H1 (cell line): Measurements from ENCODE around the gene ZFP57. TPM values are rescaled to one million over a fixed set of nuclear protein-coding genes. Genes with fewer than 3 reads are reported as not detected.

Experiments used
- BACH1 ChIP-seq: IDR thresholded peaks from 2 replicates; pipeline ENCODE4 v1.6.1; 2012; ENCODE audit warnings: low read length, improper control_type of control experiment
- CBX5 ChIP-seq: fragments of 300-800, 300-1000 bp; sonication (generic); IDR thresholded peaks from 2 replicates; pipeline ENCODE4 v1.7.1; 2016; ENCODE audit warnings: antibody characterized with exemption, low read length, low read depth
- CHD2 ChIP-seq: IDR thresholded peaks from 2 replicates; pipeline ENCODE4 v1.6.1; 2012; ENCODE audit warnings: low read length, improper control_type of control experiment
- CREB1 ChIP-seq: IDR thresholded peaks from 2 replicates; pipeline ENCODE4 v1.6.1; 2012; ENCODE audit warnings: inconsistent platforms
- HDAC6 ChIP-seq: IDR thresholded peaks from one replicate; pipeline ENCODE4 v1.7.1; 2012; ENCODE audit warnings: low read depth, mild to moderate bottlenecking, inconsistent platforms, low read length, moderate library complexity
- JUN ChIP-seq: IDR thresholded peaks from 2 replicates; pipeline ENCODE4 v1.6.1; 2011; ENCODE audit warnings: low read depth, mild to moderate bottlenecking, improper control_type of control experiment, low read length
- NRF1 ChIP-seq: IDR thresholded peaks from 2 replicates; pipeline ENCODE4 v1.6.1; 2011; ENCODE audit warnings: mild to moderate bottlenecking, low read depth, low read length, improper control_type of control experiment
- POLR2A ChIP-seq, 2 experiments: IDR thresholded peaks; 1 replicate in 1 of 2; 2 replicates in 1 of 2; pipeline ENCODE4 v1.6.1; 2011; ENCODE audit warnings: low read depth in 2 of 2, low read length in 2 of 2, mild to moderate bottlenecking in 2 of 2; ENCODE audit errors: control extremely low read depth in 1 of 2
- RAD21 ChIP-seq, 2 experiments: IDR thresholded peaks in 1 of 2; conservative IDR thresholded peaks in 1 of 2; 2 replicates each; pipeline ENCODE4 v1.6.1; 2011; ENCODE audit warnings: low read depth in 2 of 2, low read length in 2 of 2, improper control_type of control experiment in 1 of 2, inconsistent platforms in 1 of 2, mild to moderate bottlenecking in 1 of 2, moderate library complexity in 1 of 2
- RBBP5 ChIP-seq: IDR thresholded peaks from 2 replicates; pipeline ENCODE4 v1.7.1; 2012; ENCODE audit warnings: low read depth, mild to moderate bottlenecking, inconsistent platforms, low read length, moderate library complexity, borderline replicate concordance
- RFX5 ChIP-seq: IDR thresholded peaks from 2 replicates; pipeline ENCODE4 v1.6.1; 2011; ENCODE audit warnings: low read depth, low read length, improper control_type of control experiment, borderline replicate concordance
- SIX5 ChIP-seq: IDR thresholded peaks from 2 replicates; pipeline ENCODE4 v1.6.1; 2011; ENCODE audit warnings: mild to moderate bottlenecking, low read depth, low read length
- TCF12 ChIP-seq: IDR thresholded peaks from 2 replicates; pipeline ENCODE4 v1.6.1; 2011; ENCODE audit warnings: low read depth, mild to moderate bottlenecking, low read length
- ZNF274 ChIP-seq: IDR thresholded peaks from 2 replicates; pipeline ENCODE4 v1.7.0; 2012; ENCODE audit warnings: low read length, borderline replicate concordance; ENCODE audit errors: extremely low read depth
- polyA plus RNA-seq, 7 experiments: library from polyadenylated mRNA; depleted of rRNA in 3 of 7; stranded (reverse) in 5 of 7; unstranded in 2 of 7; fragments of >200 nt in 5 of 7; fragments of 200-250 nt in 2 of 7; gene quantifications; 1 replicate in 5 of 7; 2 replicates in 1 of 7; 4 replicates in 1 of 7; pipeline versions ENCODE4 v1.2.1 to v1.2.3, GENCODE V29; 2011 to 2013; ENCODE audit warnings: missing spikeins in 2 of 7, mixed read lengths in 2 of 7
- total RNA-seq: library from RNA; stranded (reverse); fragmentation: NEBNext Ultra II Directional; extraction: Animal tissue kit (Norgen Biotek cat#: 25700); gene quantifications from 2 replicates; pipeline ENCODE4 v1.2.1, GENCODE V29; 2021
- TF ChIP-seq, protein P1 (sequence below): IDR thresholded peaks from 2 replicates; pipeline ENCODE4 v1.6.1; 2012; ENCODE audit warnings: low read length, inconsistent platforms

Gene ZFP57
- total and polyA plus RNA-seq, 2 of the 8 experiments (the other 6 are each of a cell fraction or from before 2014, with no cell fraction given), result 0.85 to 1.2 TPM

DNA sequence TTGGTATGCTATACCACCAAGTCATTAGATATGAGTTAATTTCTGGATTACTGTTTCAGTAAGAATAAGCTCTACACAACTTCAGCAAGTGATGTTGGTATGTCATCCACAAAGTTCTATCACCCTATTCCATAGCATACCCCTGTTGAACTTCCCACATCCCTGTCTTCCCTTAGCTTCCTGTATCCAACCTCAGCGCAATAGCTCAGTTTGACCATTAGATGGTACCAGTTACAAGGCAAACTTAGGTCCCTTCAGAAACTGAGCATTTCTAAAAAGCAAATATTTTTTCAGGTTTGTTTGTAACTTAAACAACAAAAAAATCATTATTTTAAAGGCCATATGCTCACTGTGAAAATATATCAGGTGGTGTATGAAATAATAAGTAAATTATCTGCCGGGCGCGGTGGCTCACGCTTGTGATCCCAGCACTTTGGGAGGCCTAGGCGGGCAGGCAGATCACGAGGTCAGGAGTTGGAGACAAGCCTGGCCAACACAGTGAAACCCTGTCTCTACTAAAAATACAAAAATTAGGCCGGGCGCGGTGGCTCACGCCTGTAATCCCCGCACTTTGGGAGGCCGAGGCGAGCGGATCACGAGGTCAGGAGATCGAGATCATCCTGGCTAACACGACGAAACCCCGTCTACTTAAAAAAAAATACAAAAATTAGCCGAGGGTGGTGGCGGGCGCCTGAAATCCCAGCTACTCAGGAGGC is 32.9 kb downstream of the ZFP57 start (continued):
- no peak for TF ChIP-seq JUN
- TF ChIP-seq TCF12, result no peak
- TF ChIP-seq, protein P1, sequence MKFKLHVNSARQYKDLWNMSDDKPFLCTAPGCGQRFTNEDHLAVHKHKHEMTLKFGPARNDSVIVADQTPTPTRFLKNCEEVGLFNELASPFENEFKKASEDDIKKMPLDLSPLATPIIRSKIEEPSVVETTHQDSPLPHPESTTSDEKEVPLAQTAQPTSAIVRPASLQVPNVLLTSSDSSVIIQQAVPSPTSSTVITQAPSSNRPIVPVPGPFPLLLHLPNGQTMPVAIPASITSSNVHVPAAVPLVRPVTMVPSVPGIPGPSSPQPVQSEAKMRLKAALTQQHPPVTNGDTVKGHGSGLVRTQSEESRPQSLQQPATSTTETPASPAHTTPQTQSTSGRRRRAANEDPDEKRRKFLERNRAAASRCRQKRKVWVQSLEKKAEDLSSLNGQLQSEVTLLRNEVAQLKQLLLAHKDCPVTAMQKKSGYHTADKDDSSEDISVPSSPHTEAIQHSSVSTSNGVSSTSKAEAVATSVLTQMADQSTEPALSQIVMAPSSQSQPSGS, result no peak
- no peak for TF ChIP-seq RBBP5
- no peak for TF ChIP-seq SIX5
- TF ChIP-seq NRF1, result no peak
- TF ChIP-seq BACH1, result no peak
- no peak for TF ChIP-seq HDAC6
- TF ChIP-seq ZNF274, result no peak
- no peak for TF ChIP-seq CREB1
- TF ChIP-seq RFX5, result peak; percentile 61; the same call in 1 of the 2 replicates
- TF ChIP-seq POLR2A (IDR thresholded peaks at IDR 0.05; ENCODE audit: control extremely low read depth in 1 of 2, low read depth in 2 of 2, low read length in 2 of 2), result no peak
- no peak for TF ChIP-seq CBX5
- TF ChIP-seq RAD21 (IDR thresholded peaks at IDR 0.05 in 1 of 2, conservative IDR thresholded peaks at IDR 0.05 in 1 of 2; ENCODE audit: low read depth in 2 of 2, low read length in 2 of 2), result peak; percentile 91 to 95
- TF ChIP-seq CHD2, result no peak
